ENCODE results near the gene CEP41.

Gene CEP41

GRCh38 chr7:130356876-130357611 is 83.8 kb downstream of the CEP41 start:
- TF ChIP-seq CTCF (IDR thresholded peaks at IDR 0.05; ENCODE audit: low read depth, low read length) = no peak
- no peak overlapping the region for H3K4me3 ChIP-seq (ENCODE audit: low read depth, low read length)

GRCh38 chr7:130356121-130356875 is 84.5 kb downstream of the CEP41 start:
- TF ChIP-seq CTCF (IDR thresholded peaks at IDR 0.05; ENCODE audit: low read depth, low read length) = no peak
- H3K4me3 ChIP-seq (ENCODE audit: low read depth, low read length) = no peak overlapping the region

GRCh38 chr7:130353196-130353595 is 87.6 kb downstream of the CEP41 start:
- H3K4me3 ChIP-seq (ENCODE audit: low read depth, low read length) = no peak overlapping the region
- TF ChIP-seq CTCF (IDR thresholded peaks at IDR 0.05; ENCODE audit: low read depth, low read length) = no peak

GRCh38 chr7:130352194-130353074 is 88.4 kb downstream of the CEP41 start:
- no peak for TF ChIP-seq CTCF (IDR thresholded peaks at IDR 0.05; ENCODE audit: low read depth, low read length)
- no peak overlapping the region for H3K4me3 ChIP-seq (ENCODE audit: low read depth, low read length)

- no peak for TF ChIP-seq CTCF (IDR thresholded peaks at IDR 0.05; ENCODE audit: low read depth, low read length)
- H3K4me3 ChIP-seq (ENCODE audit: low read depth, low read length) = no peak overlapping the region
These were observed 89.1 kb downstream of the CEP41 start for GRCh38 chr7:130351791-130352090.

- no peak overlapping the region for H3K4me3 ChIP-seq (ENCODE audit: low read depth, low read length)
- no peak for TF ChIP-seq CTCF (IDR thresholded peaks at IDR 0.05; ENCODE audit: low read depth, low read length)
These were observed 89.6 kb downstream of the CEP41 start for GRCh38 chr7:130350945-130351790.

Data from WI38 (cell line).